Tibial nerve (tissue), 4 donors: ENCODE measurements around the gene PIGQ. TPM values are rescaled to one million over a fixed set of nuclear protein-coding genes. Genes with fewer than 3 reads are reported as not detected.

Source experiments
- DNase-seq, 2 donors: peaks; one replicate each; pipeline ENCODE4 v3.0.0-alpha.2; 2019; ENCODE audit warnings: low spot score in 2 of 2
- H3K27ac ChIP-seq, 4 donors: fragments of 200-600 bp; sonication (generic) in 3 of 4; one replicate each; pipeline ENCODE4 v1.5.1; 2017 to 2019; ENCODE audit warnings: mild to moderate bottlenecking in 1 of 4
- H3K27me3 ChIP-seq, 2 donors: fragments of 200-600 bp; sonication (generic) in 1 of 2; one replicate each; pipeline versions ENCODE4 v1.5.1 to v1.6.0; 2017 to 2019
- H3K36me3 ChIP-seq, 3 donors: fragments of 200-600 bp; sonication (generic); one replicate each; pipeline ENCODE4 v1.5.1; 2018 to 2019
- H3K4me1 ChIP-seq, 4 donors: fragments of 200-600 bp; sonication (generic) in 3 of 4; one replicate each; pipeline ENCODE4 v1.5.1; 2017 to 2019
- H3K4me3 ChIP-seq, 4 donors: fragments of 200-600 bp; sonication (generic) in 3 of 4; one replicate each; pipeline ENCODE4 v1.5.1; 2017 to 2019; ENCODE audit warnings: mild to moderate bottlenecking in 1 of 4, moderate library complexity in 1 of 4
- H3K9me3 ChIP-seq, 4 donors: fragments of 200-600 bp; sonication (generic) in 3 of 4; one replicate each; pipeline ENCODE4 v1.5.1; 2017 to 2019
- CTCF ChIP-seq, 5 experiments: fragments of 200-600 bp in 3 of 5; fragments of 450-650 bp in 2 of 5; sonication (generic) in 3 of 5; IDR thresholded peaks; one replicate each; pipeline ENCODE4 v1.5.1; 2016 to 2019; ENCODE audit warnings: antibody characterized with exemption in 5 of 5, mild to moderate bottlenecking in 3 of 5, moderate library complexity in 2 of 5
- EP300 ChIP-seq, 2 donors: sonication (generic); formaldehyde crosslinking; IDR thresholded peaks; one replicate each; pipeline ENCODE4 v1.6.1; 2017; ENCODE audit warnings: antibody characterized with exemption in 2 of 2, mild to moderate bottlenecking in 1 of 2
- POLR2A ChIP-seq, 2 donors: fragments of 450-650 bp; IDR thresholded peaks; one replicate each; pipeline ENCODE4 v1.6.1; 2017; ENCODE audit warnings: antibody characterized with exemption in 2 of 2, mild to moderate bottlenecking in 2 of 2, moderate library complexity in 2 of 2
- WGBS, 2 donors: methylation state at CpG; one replicate each; pipeline ENCODE4 v1.1.5; 2018; 5-methylcytosine and 5-hydroxymethylcytosine counted together
- total RNA-seq, 4 donors: library from RNA; depleted of rRNA; stranded (reverse); fragments of >200 nt; gene quantifications; one replicate each; pipeline ENCODE4 v1.1.0, GENCODE V29; 2016

Gene PIGQ
- total RNA-seq, 4 donors from 2014 or later: 49.2 to 89.6 (median 71.8) TPM

DNA sequence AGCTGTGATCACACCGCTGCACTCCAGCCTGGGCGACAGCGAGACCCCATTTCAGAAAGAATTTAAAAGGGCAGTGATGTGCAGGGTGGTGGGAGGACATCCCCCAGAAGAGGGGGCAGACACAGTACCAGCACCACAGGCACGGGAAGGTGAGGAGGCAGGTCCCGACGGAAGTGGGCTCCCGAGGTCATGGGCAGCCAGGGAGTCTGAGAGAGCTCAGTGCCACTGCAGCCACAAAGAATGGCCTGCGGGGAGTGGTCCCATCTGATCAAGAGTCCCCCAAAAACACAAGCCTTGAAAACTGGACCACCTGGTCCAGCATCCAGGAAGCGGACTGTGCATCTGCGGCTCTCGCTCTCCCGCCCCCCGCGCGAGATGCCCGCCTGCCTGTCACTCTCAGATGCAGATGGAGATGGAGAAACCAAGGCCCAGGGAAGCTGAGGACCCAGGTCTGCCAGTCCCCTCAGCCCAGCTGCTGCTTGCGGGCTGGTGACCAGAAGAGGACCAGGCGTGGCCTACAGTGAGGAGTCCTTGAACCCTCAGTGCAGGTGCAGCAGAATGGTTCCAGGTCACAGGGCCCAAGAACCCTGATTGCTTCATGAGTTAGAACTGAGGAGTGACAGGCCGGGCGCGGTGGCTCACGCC, 46.5 kb upstream of the PIGQ start:
- no peak for TF ChIP-seq POLR2A (IDR thresholded peaks at IDR 0.05)
- no peak for TF ChIP-seq CTCF (IDR thresholded peaks at IDR 0.05)
- no peak for TF ChIP-seq EP300 (IDR thresholded peaks at IDR 0.05)
- no peak for DNase-seq
- Histone ChIP-seq H3K4me3 (no peak overlapping the region), H3K27me3 (no peaks in the 10 kb centered on the region), H3K36me3 (peaks cover 0 to 37% (median 0%) of the 10 kb centered on the region in 3 donors), H3K27ac (no peak overlapping the region), H3K9me3 (no peaks in the 10 kb centered on the region), H3K4me1 (peaks cover 0 to 22% (median 17%) of the 10 kb centered on the region in 4 donors)
- WGBS, 2 donors: 91 to 97% methylated on average over 13 to 22 of the region's 22 CpGs

GRCh38 chr16:524274-525040, 45.3 kb upstream of the PIGQ start:
- H3K27ac ChIP-seq: no peak overlapping the region

DNA sequence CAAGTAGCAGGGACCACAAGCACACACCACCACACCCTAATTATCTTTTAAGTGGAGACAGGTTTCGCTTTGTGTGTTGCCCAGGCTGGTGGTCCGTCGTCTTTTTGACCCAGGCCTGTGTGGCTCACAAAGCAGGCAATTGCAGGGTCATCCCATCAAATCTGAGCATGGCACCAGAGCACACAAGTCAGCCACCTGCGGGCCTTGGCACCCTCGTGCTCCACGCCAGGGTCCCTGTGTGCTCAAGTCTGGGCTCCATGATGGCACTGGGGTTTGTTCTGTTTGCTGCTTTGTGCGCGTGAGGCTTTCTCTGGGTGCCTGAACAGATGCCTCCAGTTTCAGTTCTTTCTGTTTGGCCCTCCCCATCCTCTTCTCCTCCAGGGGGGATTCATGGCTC, 44.6 kb upstream of the PIGQ start:
- DNase-seq: no peak
- H3K9me3 ChIP-seq: no peaks in the 10 kb centered on the region
- H3K4me3 ChIP-seq: no peak overlapping the region
- WGBS, 2 donors: 91 to 95% methylated on average over 8 of the region's 8 CpGs
- no peak overlapping the region for H3K27ac ChIP-seq
- peaks cover 0 to 41% (median 32%) of the 10 kb centered on the region in 4 donors for H3K4me1 ChIP-seq
- H3K36me3 ChIP-seq: peaks cover 0 to 18% (median 0%) of the 10 kb centered on the region in 3 donors
- TF ChIP-seq EP300 (IDR thresholded peaks at IDR 0.05): no peak
- no peak for TF ChIP-seq POLR2A (IDR thresholded peaks at IDR 0.05)
- no peak for TF ChIP-seq CTCF (IDR thresholded peaks at IDR 0.05)
- H3K27me3 ChIP-seq: no peaks in the 10 kb centered on the region

More at GRCh38 chr16:524274-525040, 45.3 kb upstream of the PIGQ start:
- no peak for TF ChIP-seq CTCF (IDR thresholded peaks at IDR 0.05)
- TF ChIP-seq EP300 (IDR thresholded peaks at IDR 0.05): no peak
- TF ChIP-seq POLR2A (IDR thresholded peaks at IDR 0.05): no peak
- DNase-seq: no peak
- Histone ChIP-seq H3K9me3 (no peaks in the 10 kb centered on the region), H3K36me3 (peaks cover 0 to 24% (median 0%) of the 10 kb centered on the region in 3 donors), H3K4me3 (no peak overlapping the region), H3K4me1 (peaks cover 0 to 35% (median 27%) of the 10 kb centered on the region in 4 donors), H3K27me3 (no peaks in the 10 kb centered on the region)
- WGBS, 2 donors: 85 to 88% methylated on average over 19 to 20 of the region's 24 CpGs

DNA sequence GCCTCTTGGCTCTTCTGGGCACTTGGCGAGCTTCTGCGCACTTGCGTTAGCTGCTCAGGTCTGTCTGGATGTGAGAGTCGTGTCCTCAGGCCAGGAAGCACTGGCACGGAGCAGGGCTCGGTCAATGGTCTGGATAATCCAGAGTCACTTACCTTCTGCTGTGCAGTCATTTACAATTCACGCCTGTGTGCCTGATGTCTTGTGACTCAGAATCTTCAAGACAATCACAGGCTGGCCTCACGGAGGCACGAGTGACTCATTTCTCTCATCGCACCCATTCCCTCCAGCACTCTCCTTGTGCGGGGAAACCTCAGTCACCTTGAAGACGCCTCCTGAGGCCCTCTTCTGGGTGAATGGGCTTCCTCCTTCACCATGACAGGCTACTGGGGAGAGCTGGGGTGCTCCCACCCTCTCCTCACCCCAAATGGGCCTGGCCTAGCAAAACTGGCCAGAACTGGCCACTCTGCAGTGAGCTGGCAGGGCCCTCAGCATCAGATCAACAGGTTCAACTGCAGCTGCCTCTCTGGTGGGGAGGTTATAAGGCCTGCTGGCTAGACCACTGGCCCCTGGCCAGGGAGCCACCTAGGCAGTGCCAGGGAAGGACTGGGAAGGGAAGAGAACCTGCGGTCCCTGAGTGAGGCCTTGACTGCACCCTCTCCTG, 44.1 kb upstream of the PIGQ start:
- Histone ChIP-seq H3K27ac (peak overlapping the region in 3 of 4 donors; percentile 95 to 99 (median 96)), H3K36me3 (peaks cover 0 to 12% (median 0%) of the 10 kb centered on the region in 3 donors), H3K9me3 (no peaks in the 10 kb centered on the region), H3K4me1 (peaks cover 0 to 47% (median 32%) of the 10 kb centered on the region in 4 donors), H3K27me3 (no peaks in the 10 kb centered on the region), H3K4me3 (peak overlapping the region in 1 of 4 donors; percentile 92)
- WGBS, 2 donors: 64 to 77% methylated on average over 13 of the region's 13 CpGs
- TF ChIP-seq EP300 (IDR thresholded peaks at IDR 0.05) (no peak), POLR2A (IDR thresholded peaks at IDR 0.05) (no peak), CTCF (IDR thresholded peaks at IDR 0.05) (no peak)
- no peak for DNase-seq
